ENCODE measurements around the gene ROBO2. TPM values are rescaled to one million over a fixed set of nuclear protein-coding genes. Genes with fewer than 3 reads are reported as not detected.

ROBO2 gene
- total RNA-seq, 1 experiment from 2014 or later, result not detected

- POLR2A ChIA-PET, result no interaction called here
- H3K4me2 ChIP-seq (ENCODE audit: low read length), result no peak overlapping the region
- intact Hi-C loops (cut with micrococcal nuclease), result no loop called here
- RAD21 ChIA-PET (ENCODE audit: low non-redundant PET in 1 of 2, low total read pairs in 2 of 2, uncharacterized antibody in 2 of 2, unreplicated experiment in 2 of 2), result no interaction called here
- no peaks in the 10 kb centered on the region for H3K27me3 ChIP-seq (ENCODE audit: insufficient read depth, low read length)
- no peaks in the 10 kb centered on the region for H3K9me2 ChIP-seq (ENCODE audit: insufficient read depth)
- no peak overlapping the region for H3K27ac ChIP-seq (ENCODE audit: low read depth, low read length)
- DNase-seq (ENCODE audit: low read depth, low spot score) (no peak), ATAC-seq (no peak)
- no TSS peak for BruUV-seq (replicated peaks)
- no peaks in the 10 kb centered on the region for H3K79me2 ChIP-seq (ENCODE audit: insufficient read depth, low read length)
- TF ChIP-seq CTCF (IDR thresholded peaks at IDR 0.05 in 2 of 3, conservative IDR thresholded peaks at IDR 0.05 in 1 of 3; ENCODE audit: borderline replicate concordance in 1 of 3, insufficient read depth in 1 of 3, low read depth in 2 of 3, low read length in 2 of 3) (no peak), SP1 (IDR thresholded peaks at IDR 0.05; ENCODE audit: low read depth) (no peak), SRF (IDR thresholded peaks at IDR 0.05; ENCODE audit: low read depth) (no peak), SIN3A (IDR thresholded peaks at IDR 0.05; ENCODE audit: low read depth) (no peak), EZH2phosphoT487 (IDR thresholded peaks at IDR 0.05; ENCODE audit: borderline replicate concordance) (no peak), ELF1 (IDR thresholded peaks at IDR 0.05; ENCODE audit: borderline replicate concordance, low read depth) (no peak), ZNF274 (IDR thresholded peaks at IDR 0.05; ENCODE audit: low read depth, low read length) (no peak), EGR1 (IDR thresholded peaks at IDR 0.05; ENCODE audit: low read depth) (no peak), EZH2 (IDR thresholded peaks at IDR 0.05) (no peak), CBX3 (IDR thresholded peaks at IDR 0.05; ENCODE audit: low read depth) (no peak), MAX (IDR thresholded peaks at IDR 0.05) (no peak)
- no peaks in the 10 kb centered on the region for H3K36me3 ChIP-seq (ENCODE audit: control insufficient read depth in 1 of 2, insufficient read depth in 2 of 2, low read length in 2 of 2)
- H3K9me3 ChIP-seq (ENCODE audit: control insufficient read depth in 1 of 2, insufficient read depth in 1 of 2, low read depth in 1 of 2, low read length in 2 of 2), result peaks cover 13 to 31% of the 10 kb centered on the region in 2 experiments; a peak in 2 of 4 replicates
- no peak overlapping the region for H3K9ac ChIP-seq (ENCODE audit: low read length)
- CTCF ChIA-PET, result no interaction called here
- H2AFZ ChIP-seq (ENCODE audit: low read depth, low read length, poor library complexity, severe bottlenecking), result no peak overlapping the region
- H3K4me3 ChIP-seq (replicated peaks in 1 of 2; ENCODE audit: low read depth in 1 of 2, low read length in 2 of 2), result no peak overlapping the region
- no peaks in the 10 kb centered on the region for H4K20me1 ChIP-seq (ENCODE audit: insufficient read depth)
- H3K4me1 ChIP-seq (ENCODE audit: control insufficient read depth in 1 of 2, insufficient read depth in 2 of 2, low read length in 2 of 2), result no peaks in the 10 kb centered on the region
Observed at GRCh38 chr3:77577264-77577663, 537.4 kb downstream of the ROBO2 start.

Measured in HCT116 (cell line).